T-helper 2 cell treated with Interferon-gamma antibody and Interleukin-4, amounts not matched to agents 5 μg/mL and 100 μg/mL, for 36 hours (primary cell): Measurements from ENCODE around the gene SNX1.
"Not testable (repeated sequence)": the region's sequence is repeated elsewhere in the genome, so short reads cannot be mapped to it uniquely, and the experiment has no call there.

Experiments
- DNase-seq: peaks from one replicate; pipeline ENCODE4 v3.0.0; 2021; ENCODE audit warnings: low spot score
- H3K27ac Mint-ChIP-seq: one replicate; pipeline ENCODE4 v1.8.0; 2021; ENCODE audit warnings: mild to moderate bottlenecking, mixed read lengths
- H3K27me3 Mint-ChIP-seq: one replicate; pipeline ENCODE4 v1.8.0; 2021; ENCODE audit warnings: low read depth, mixed read lengths
- H3K36me3 Mint-ChIP-seq: one replicate; pipeline ENCODE4 v1.8.0; 2021; ENCODE audit warnings: low read depth, mixed read lengths
- H3K4me1 Mint-ChIP-seq: one replicate; pipeline ENCODE4 v1.8.0; 2021; ENCODE audit warnings: low read depth, mixed read lengths
- H3K4me3 Mint-ChIP-seq: one replicate; pipeline ENCODE4 v1.8.0; 2022; ENCODE audit warnings: mild to moderate bottlenecking, moderate library complexity, mixed read lengths
- H3K9me3 Mint-ChIP-seq: one replicate; pipeline ENCODE4 v1.8.0; 2021; ENCODE audit warnings: mixed read lengths

The SNX1 gene

GRCh38 chr15:64095795-64096667 lies at the start of gene SNX1:
TSS of gene SNX1 (plus strand) at chr15:64095982. CDS start at chr15:64096014, 32 bp downstream.
- Mint-ChIP-seq H3K27ac (peak within 1 kb of the TSS; percentile 96), H3K36me3 (peaks cover 15% of the 10 kb centered on the region), H3K27me3 (no peaks in the 10 kb centered on the region)

DNA sequence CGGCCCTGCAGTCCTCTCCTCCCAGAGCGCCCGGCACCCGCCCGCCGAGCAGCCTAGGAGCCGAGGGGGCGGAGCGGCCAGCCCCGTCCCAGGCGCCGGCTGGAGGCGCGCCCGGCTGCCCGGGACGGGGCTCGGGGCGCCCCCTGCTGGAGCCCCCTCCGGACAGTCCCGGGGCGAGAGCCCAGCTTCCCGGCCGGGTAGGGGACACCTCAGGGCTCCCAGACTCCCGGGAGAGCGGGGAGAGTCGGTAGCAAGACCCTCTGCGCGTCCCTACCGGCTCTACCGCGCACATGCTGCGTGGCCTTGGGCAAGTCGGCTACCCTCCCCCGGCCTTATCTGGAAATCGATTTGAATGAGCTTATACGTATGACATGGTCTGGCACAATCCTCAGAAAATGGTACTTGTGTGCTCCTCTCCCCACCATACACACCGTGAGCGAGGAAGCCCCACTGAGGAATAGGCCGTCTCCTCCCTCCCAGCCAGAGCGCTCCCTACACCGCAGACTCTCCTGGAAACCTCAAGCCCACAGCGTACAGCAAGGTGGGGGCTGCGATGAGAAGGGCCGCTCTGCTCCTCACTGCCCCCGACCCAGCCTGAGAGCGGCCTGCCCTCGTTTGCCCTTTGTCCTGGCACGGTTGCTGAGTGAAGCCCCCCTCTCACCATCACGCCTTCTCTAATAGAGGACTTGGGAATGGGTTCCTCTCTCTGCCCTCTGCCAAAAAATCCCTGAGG lies 49.2 kb upstream of the SNX1 start, which contains the start of gene DAPK2:
Gene DAPK2 (minus strand): TSS at position 65 of the 733 bp plus-strand sequence. CDS start 6,224 bp downstream, outside the sequence.
- peaks cover 13% of the 10 kb centered on the region for H3K4me1 Mint-ChIP-seq
- peak within 1 kb of the TSS; percentile 29 for H3K27ac Mint-ChIP-seq
- DNase-seq, result peak; percentile 71
- H3K4me3 Mint-ChIP-seq, result peak within 1 kb of the TSS; percentile 79
- H3K9me3 Mint-ChIP-seq, result no peaks in the 10 kb centered on the region
- peaks cover 36% of the 10 kb centered on the region for H3K27me3 Mint-ChIP-seq
- no peaks in the 10 kb centered on the region for H3K36me3 Mint-ChIP-seq

More at GRCh38 chr15:64095795-64096667, at the start of gene SNX1:
- H3K9me3 Mint-ChIP-seq, result no peaks in the 10 kb centered on the region
- H3K4me1 Mint-ChIP-seq, result peaks cover 45% of the 10 kb centered on the region
- peak; percentile 92 for DNase-seq
- peak within 1 kb of the TSS; percentile 99 for H3K4me3 Mint-ChIP-seq

DNA sequence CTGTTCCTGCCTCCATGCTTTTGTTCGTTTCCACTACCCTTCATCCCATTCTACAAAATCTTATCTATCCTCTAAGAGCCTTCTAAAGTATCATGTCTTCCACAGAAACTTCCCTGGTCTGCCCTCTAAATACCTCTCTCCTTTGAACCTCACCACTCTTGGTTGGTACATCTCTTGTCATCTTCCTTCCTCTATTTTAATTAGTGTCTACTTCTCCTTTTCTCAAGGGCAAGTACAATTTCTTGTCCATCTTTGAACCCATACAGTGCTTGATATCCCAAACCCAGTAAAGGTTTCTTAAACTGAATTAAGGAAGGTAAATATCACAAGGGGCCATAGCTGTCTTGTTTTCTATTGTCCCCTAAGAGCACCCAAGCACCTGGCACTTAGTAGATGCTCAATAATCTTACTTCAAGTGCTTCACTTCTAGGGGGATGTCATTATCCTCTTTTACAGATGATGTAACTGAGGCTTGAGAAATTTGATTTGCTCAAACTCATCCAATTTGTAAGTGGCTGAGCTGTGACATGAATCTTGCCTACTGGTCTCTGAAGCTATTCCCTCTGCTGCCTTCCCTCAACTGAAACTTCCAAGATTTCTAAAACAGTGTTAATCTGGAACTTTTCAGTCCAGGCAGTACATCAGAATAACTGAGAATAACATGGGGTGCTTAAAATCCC lies 46.9 kb upstream of the SNX1 start:
- Mint-ChIP-seq H3K4me3 (no peak overlapping the region), H3K9me3 (no peaks in the 10 kb centered on the region), H3K27me3 (peaks cover 27% of the 10 kb centered on the region), H3K36me3 (no peaks in the 10 kb centered on the region), H3K27ac (no peak overlapping the region), H3K4me1 (peaks cover 13% of the 10 kb centered on the region)
- no peak for DNase-seq

DNA sequence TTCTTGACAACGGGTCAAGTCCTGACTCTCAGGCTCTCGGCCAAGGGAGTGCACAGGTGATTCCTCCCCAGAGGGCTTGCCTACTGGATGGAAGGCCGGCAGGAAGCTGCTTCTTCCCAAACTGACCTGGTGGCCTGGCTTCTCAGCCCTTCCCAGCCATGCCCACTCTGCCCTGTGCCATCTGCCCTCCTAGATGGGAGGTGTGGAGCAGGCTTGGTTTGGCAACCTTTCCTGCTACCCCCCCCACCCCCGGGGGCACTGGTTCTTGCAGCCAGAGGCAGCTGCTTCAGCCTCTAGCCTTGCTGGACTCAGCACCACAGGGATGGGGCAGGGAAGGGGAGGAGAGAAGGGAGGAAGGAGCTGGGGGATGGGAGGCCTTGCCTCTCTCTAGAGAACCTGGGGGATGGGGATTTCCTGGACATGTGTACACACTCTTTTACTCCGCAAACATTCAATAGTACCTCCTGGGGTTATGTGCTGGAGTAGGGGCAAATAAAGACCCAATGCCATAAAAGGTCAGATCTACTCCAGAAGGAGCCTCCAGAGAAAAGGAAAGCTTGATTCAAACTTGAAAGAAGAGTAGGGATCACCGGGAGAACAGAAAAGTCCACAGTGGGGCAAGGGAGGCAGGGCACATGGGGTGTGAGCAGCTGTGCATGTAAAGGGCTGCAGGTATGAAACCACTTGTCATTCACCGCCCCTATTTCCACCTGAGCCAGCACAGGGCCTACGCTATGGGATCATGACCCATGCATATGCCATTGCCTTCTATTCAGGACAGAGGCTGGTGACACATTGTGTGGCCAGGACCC lies 45.3 kb upstream of the SNX1 start:
- no peaks in the 10 kb centered on the region for H3K36me3 Mint-ChIP-seq
- peaks cover 13% of the 10 kb centered on the region for H3K4me1 Mint-ChIP-seq
- no peak overlapping the region for H3K4me3 Mint-ChIP-seq
- DNase-seq, result no peak
- H3K27ac Mint-ChIP-seq, result no peak overlapping the region
- no peaks in the 10 kb centered on the region for H3K9me3 Mint-ChIP-seq
- peaks cover 18% of the 10 kb centered on the region for H3K27me3 Mint-ChIP-seq

- Mint-ChIP-seq H3K4me1 (peaks cover 13% of the 10 kb centered on the region), H3K27ac (no peak overlapping the region), H3K36me3 (no peaks in the 10 kb centered on the region), H3K9me3 (no peaks in the 10 kb centered on the region), H3K27me3 (peaks cover 20% of the 10 kb centered on the region), H3K4me3 (no peak overlapping the region)
- no peak for DNase-seq
Observed at GRCh38 chr15:64051093-64051402, 44.7 kb upstream of the SNX1 start.

GRCh38 chr15:64051407-64052259 lies 44.1 kb upstream of the SNX1 start:
- peaks cover 21% of the 10 kb centered on the region for H3K27me3 Mint-ChIP-seq
- no peaks in the 10 kb centered on the region for H3K9me3 Mint-ChIP-seq
- no peak for DNase-seq
- H3K4me3 Mint-ChIP-seq, result no peak overlapping the region
- H3K4me1 Mint-ChIP-seq, result peaks cover 12% of the 10 kb centered on the region
- H3K27ac Mint-ChIP-seq, result no peak overlapping the region
- no peaks in the 10 kb centered on the region for H3K36me3 Mint-ChIP-seq

GRCh38 chr15:64052925-64053491 lies 42.8 kb upstream of the SNX1 start:
- H3K4me3 Mint-ChIP-seq, result no peak overlapping the region
- H3K36me3 Mint-ChIP-seq, result no peaks in the 10 kb centered on the region
- H3K27me3 Mint-ChIP-seq, result peaks cover 9% of the 10 kb centered on the region
- no peaks in the 10 kb centered on the region for H3K9me3 Mint-ChIP-seq
- peaks cover 8% of the 10 kb centered on the region for H3K4me1 Mint-ChIP-seq
- no peak overlapping the region for H3K27ac Mint-ChIP-seq
- DNase-seq, result no peak

- H3K27me3 Mint-ChIP-seq, DNase-seq, H3K9me3 Mint-ChIP-seq, H3K27ac Mint-ChIP-seq, H3K4me3 Mint-ChIP-seq, H3K4me1 Mint-ChIP-seq, H3K36me3 Mint-ChIP-seq: not testable (repeated sequence)
Observed at GRCh38 chr15:64053674-64054073, 42.1 kb upstream of the SNX1 start.

- no peak for DNase-seq
- H3K9me3 Mint-ChIP-seq, result no peaks in the 10 kb centered on the region
- H3K27me3 Mint-ChIP-seq, result peaks cover 5% of the 10 kb centered on the region
- no peaks in the 10 kb centered on the region for H3K36me3 Mint-ChIP-seq
- H3K27ac Mint-ChIP-seq, result no peak overlapping the region
- H3K4me1 Mint-ChIP-seq, result no peaks in the 10 kb centered on the region
- H3K4me3 Mint-ChIP-seq, result no peak overlapping the region
Observed at GRCh38 chr15:64058279-64058678, 37.5 kb upstream of the SNX1 start.

DNA sequence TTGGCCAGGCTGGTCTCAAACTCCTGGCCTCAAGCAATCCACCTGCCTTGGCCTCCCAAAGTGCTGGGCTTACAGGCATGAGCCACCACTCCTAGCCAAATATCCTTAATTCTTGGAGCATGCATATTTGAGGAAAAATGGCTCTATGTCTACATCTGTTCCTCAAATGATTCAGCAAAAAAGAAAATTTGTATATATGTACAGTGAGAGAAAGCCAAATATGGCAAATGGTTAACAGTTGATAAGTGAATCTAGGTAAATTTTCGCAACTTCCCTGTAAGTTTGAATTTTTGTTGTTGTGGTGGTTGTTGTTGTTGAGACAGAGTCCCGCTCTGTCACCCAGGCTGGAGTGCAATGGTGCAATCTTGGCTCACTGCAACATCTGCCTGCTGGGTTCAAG lies 36.7 kb upstream of the SNX1 start:
- not testable (repeated sequence) for H3K36me3 Mint-ChIP-seq, H3K4me3 Mint-ChIP-seq, DNase-seq, H3K27ac Mint-ChIP-seq, H3K9me3 Mint-ChIP-seq, H3K4me1 Mint-ChIP-seq, H3K27me3 Mint-ChIP-seq

GRCh38 chr15:64060716-64061115 lies 35.1 kb upstream of the SNX1 start:
- DNase-seq, result no peak
- no peaks in the 10 kb centered on the region for H3K36me3 Mint-ChIP-seq
- H3K4me3 Mint-ChIP-seq, result no peak overlapping the region
- peaks cover 5% of the 10 kb centered on the region for H3K27me3 Mint-ChIP-seq
- H3K4me1 Mint-ChIP-seq, result no peaks in the 10 kb centered on the region
- no peaks in the 10 kb centered on the region for H3K9me3 Mint-ChIP-seq
- no peak overlapping the region for H3K27ac Mint-ChIP-seq

- H3K36me3 Mint-ChIP-seq, result peaks cover 5% of the 10 kb centered on the region
- no peak overlapping the region for H3K27ac Mint-ChIP-seq
- no peak overlapping the region for H3K4me3 Mint-ChIP-seq
- no peak for DNase-seq
- peaks cover 11% of the 10 kb centered on the region for H3K4me1 Mint-ChIP-seq
- no peaks in the 10 kb centered on the region for H3K27me3 Mint-ChIP-seq
- no peaks in the 10 kb centered on the region for H3K9me3 Mint-ChIP-seq
Observed at GRCh38 chr15:64066451-64066850, 29.3 kb upstream of the SNX1 start.
